Panc1 (cell line): Measurements from ENCODE around the gene GHITM. TPM values are rescaled to one million over a fixed set of nuclear protein-coding genes. Genes with fewer than 3 reads are reported as not detected.

ENCODE experiments used
- ATAC-seq: fragments of 200-7000 bp; cut with Tn5 transposase; 2 replicates; pipeline ENCODE4 v1.9.1; 2020; ENCODE audit warnings: mild to moderate bottlenecking, moderate library complexity
- BruUV-seq: library from RNA; stranded (reverse); fragments of 400-500 nt; replicated peaks from 2 replicates; lab custom pipeline; 2021; lab: Mats Ljungman, UMichigan
- CTCF ChIA-PET: fragments of 300-600 bp; sonication (Branson Sonifier 250); formaldehyde crosslinking; loops from one replicate; lab custom pipeline; 2022; ENCODE audit warnings: antibody characterized with exemption; lab: Charles Lee
- POLR2A ChIA-PET: fragments of 300-600 bp; sonication (Branson Sonifier 250); formaldehyde crosslinking; loops from one replicate; lab custom pipeline; 2022; ENCODE audit warnings: antibody characterized with exemption; lab: Charles Lee
- DNase-seq: peaks from one replicate; pipeline ENCODE4 v3.0.0-alpha.2; 2010; ENCODE audit warnings: low read depth, low spot score
- H3K27ac ChIP-seq: 2 replicates; pipeline ENCODE4 v1.5.1; 2011; ENCODE audit warnings: mild to moderate bottlenecking, low read length, inconsistent platforms
- H3K27me3 ChIP-seq: fragments of 200-500 bp; sonication (Bioruptor generic); 2 replicates; pipeline ENCODE4 v1.6.0; 2014; ENCODE audit warnings: low read length, inconsistent platforms; ENCODE audit not compliant: control insufficient read depth, insufficient read depth
- H3K36me3 ChIP-seq: fragments of 200-500 bp; sonication (Bioruptor generic); 2 replicates; pipeline ENCODE4 v1.5.1; 2014; ENCODE audit warnings: inconsistent platforms, mild to moderate bottlenecking, low read length, moderate library complexity; ENCODE audit not compliant: control insufficient read depth, insufficient read depth
- H3K4me1 ChIP-seq: 2 replicates; pipeline ENCODE4 v1.5.1; 2011; ENCODE audit warnings: inconsistent platforms, mild to moderate bottlenecking, low read length, moderate library complexity; ENCODE audit not compliant: control insufficient read depth, insufficient read depth
- H3K4me3 ChIP-seq, 2 experiments: 2 replicates each; pipeline ENCODE4 v1.5.1; 2011 to 2012; ENCODE audit warnings: low read depth in 2 of 2, low read length in 2 of 2, mild to moderate bottlenecking in 2 of 2, inconsistent platforms in 1 of 2, moderate library complexity in 1 of 2
- H3K9me3 ChIP-seq: fragments of 200-500 bp; sonication (Bioruptor generic); 2 replicates; pipeline ENCODE4 v1.5.1; 2014; ENCODE audit warnings: low read depth, mild to moderate bottlenecking, inconsistent platforms, low read length, moderate library complexity; ENCODE audit not compliant: control insufficient read depth, insufficient read depth
- POLR2AphosphoS5 ChIP-seq: IDR thresholded peaks from 2 replicates; pipeline ENCODE4 v1.6.1; 2012; ENCODE audit warnings: mild to moderate bottlenecking, low read depth, low read length, moderate library complexity
- SIN3A ChIP-seq: IDR thresholded peaks from 2 replicates; pipeline ENCODE4 v1.6.1; 2012; ENCODE audit warnings: low read depth, mild to moderate bottlenecking, low read length, moderate library complexity, borderline replicate concordance; ENCODE audit not compliant: insufficient read depth
- TCF7L2 ChIP-seq: IDR thresholded peaks from 2 replicates; pipeline ENCODE4 v1.6.1; 2011; ENCODE audit warnings: mild to moderate bottlenecking, low read depth, low read length, inconsistent platforms
- in situ Hi-C: cut with HindIII; loops from 2 replicates; pipeline ENCODE4 v1.10.0; 2016; ENCODE audit warnings: low sequenced_read_pairs, low pct_unique_long_range_greater_than_20kb
- intact Hi-C: fragments of 100-400 bp; cut with micrococcal nuclease; formaldehyde crosslinking; loops from one replicate; pipeline ENCODE4 v1.10.0; 2022; ENCODE audit not compliant: unreplicated experiment
- total RNA-seq: library from RNA; stranded (reverse); gene quantifications from one replicate; pipeline ENCODE4 v1.2.1, GENCODE V29; 2021; ENCODE audit not compliant: unreplicated experiment
- TF ChIP-seq, protein P1 (sequence below): fragments of 450-650 bp; IDR thresholded peaks from 2 replicates; pipeline ENCODE4 v1.5.1; 2017; ENCODE audit warnings: mild to moderate bottlenecking
- TF ChIP-seq, protein P2 (sequence below), 2 experiments: IDR thresholded peaks; 2 replicates each; pipeline ENCODE4 v1.6.1; 2011 to 2012; ENCODE audit warnings: low read depth in 2 of 2, control low read depth in 1 of 2, low read length in 1 of 2, mild to moderate bottlenecking in 1 of 2, moderate library complexity in 1 of 2; ENCODE audit not compliant: insufficient read depth in 1 of 2

The GHITM gene
- total RNA-seq, 1 experiment from 2014 or later = 188 TPM

DNA sequence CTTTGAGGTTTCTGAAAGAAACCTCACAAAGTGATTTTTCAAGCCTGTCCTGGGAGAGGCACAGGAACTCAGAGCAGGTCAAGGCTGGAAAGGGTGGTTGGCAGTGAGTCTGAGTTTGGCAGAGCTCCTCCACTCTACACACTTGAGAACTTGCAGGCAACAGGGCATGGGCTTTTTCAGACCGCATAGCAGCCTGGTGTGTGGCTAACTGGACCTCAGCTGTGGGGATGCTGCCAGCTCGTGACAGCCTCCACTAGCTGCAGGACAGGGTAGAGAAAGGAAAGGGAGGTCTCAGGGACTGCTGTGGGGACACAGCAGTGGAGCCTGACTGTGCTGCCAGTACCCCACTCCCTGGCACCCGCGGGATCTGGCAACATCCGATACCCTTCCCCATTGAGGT is 57.6 kb downstream of the GHITM start:
- BruUV-seq = no TSS peak
- Histone ChIP-seq H3K27ac (no peak overlapping the region), H3K4me1 (peaks cover 13% of the 10 kb centered on the region), H3K36me3 (no peaks in the 10 kb centered on the region), H3K9me3 (no peaks in the 10 kb centered on the region), H3K4me3 (no peak overlapping the region), H3K27me3 (peaks cover 40% of the 10 kb centered on the region)
- in situ Hi-C loops = no loop called here
- ATAC-seq = peak; percentile 39; the same call in 1 of the 2 replicates
- CTCF ChIA-PET = no interaction called here
- no peak for DNase-seq
- intact Hi-C loops = no loop called here
- TF ChIP-seq, protein P1, sequence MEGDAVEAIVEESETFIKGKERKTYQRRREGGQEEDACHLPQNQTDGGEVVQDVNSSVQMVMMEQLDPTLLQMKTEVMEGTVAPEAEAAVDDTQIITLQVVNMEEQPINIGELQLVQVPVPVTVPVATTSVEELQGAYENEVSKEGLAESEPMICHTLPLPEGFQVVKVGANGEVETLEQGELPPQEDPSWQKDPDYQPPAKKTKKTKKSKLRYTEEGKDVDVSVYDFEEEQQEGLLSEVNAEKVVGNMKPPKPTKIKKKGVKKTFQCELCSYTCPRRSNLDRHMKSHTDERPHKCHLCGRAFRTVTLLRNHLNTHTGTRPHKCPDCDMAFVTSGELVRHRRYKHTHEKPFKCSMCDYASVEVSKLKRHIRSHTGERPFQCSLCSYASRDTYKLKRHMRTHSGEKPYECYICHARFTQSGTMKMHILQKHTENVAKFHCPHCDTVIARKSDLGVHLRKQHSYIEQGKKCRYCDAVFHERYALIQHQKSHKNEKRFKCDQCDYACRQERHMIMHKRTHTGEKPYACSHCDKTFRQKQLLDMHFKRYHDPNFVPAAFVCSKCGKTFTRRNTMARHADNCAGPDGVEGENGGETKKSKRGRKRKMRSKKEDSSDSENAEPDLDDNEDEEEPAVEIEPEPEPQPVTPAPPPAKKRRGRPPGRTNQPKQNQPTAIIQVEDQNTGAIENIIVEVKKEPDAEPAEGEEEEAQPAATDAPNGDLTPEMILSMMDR = no peak
- TF ChIP-seq, protein P2, sequence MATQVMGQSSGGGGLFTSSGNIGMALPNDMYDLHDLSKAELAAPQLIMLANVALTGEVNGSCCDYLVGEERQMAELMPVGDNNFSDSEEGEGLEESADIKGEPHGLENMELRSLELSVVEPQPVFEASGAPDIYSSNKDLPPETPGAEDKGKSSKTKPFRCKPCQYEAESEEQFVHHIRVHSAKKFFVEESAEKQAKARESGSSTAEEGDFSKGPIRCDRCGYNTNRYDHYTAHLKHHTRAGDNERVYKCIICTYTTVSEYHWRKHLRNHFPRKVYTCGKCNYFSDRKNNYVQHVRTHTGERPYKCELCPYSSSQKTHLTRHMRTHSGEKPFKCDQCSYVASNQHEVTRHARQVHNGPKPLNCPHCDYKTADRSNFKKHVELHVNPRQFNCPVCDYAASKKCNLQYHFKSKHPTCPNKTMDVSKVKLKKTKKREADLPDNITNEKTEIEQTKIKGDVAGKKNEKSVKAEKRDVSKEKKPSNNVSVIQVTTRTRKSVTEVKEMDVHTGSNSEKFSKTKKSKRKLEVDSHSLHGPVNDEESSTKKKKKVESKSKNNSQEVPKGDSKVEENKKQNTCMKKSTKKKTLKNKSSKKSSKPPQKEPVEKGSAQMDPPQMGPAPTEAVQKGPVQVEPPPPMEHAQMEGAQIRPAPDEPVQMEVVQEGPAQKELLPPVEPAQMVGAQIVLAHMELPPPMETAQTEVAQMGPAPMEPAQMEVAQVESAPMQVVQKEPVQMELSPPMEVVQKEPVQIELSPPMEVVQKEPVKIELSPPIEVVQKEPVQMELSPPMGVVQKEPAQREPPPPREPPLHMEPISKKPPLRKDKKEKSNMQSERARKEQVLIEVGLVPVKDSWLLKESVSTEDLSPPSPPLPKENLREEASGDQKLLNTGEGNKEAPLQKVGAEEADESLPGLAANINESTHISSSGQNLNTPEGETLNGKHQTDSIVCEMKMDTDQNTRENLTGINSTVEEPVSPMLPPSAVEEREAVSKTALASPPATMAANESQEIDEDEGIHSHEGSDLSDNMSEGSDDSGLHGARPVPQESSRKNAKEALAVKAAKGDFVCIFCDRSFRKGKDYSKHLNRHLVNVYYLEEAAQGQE (IDR thresholded peaks at IDR 0.05; ENCODE audit: insufficient read depth in 1 of 2, low read depth in 2 of 2, low read length in 1 of 2) = no peak
- TF ChIP-seq TCF7L2 (no peak), SIN3A (no peak), POLR2AphosphoS5 (no peak)
- POLR2A ChIA-PET = no interaction called here

- BruUV-seq = no TSS peak
- H3K27me3 ChIP-seq = peaks cover 40% of the 10 kb centered on the region
- no peaks in the 10 kb centered on the region for H3K36me3 ChIP-seq
- TF ChIP-seq SIN3A (no peak), POLR2AphosphoS5 (no peak), TCF7L2 (no peak)
- TF ChIP-seq, protein P1 = no peak
- TF ChIP-seq, protein P2 (IDR thresholded peaks at IDR 0.05; ENCODE audit: insufficient read depth in 1 of 2, low read depth in 2 of 2, low read length in 1 of 2) = no peak
- intact Hi-C loops (no loop called here), in situ Hi-C loops (no loop called here)
- POLR2A ChIA-PET = no interaction called here
- H3K9me3 ChIP-seq = no peaks in the 10 kb centered on the region
- no peak overlapping the region for H3K27ac ChIP-seq
- ATAC-seq = no peak
- DNase-seq = no peak
- peaks cover 13% of the 10 kb centered on the region for H3K4me1 ChIP-seq
- H3K4me3 ChIP-seq = no peak overlapping the region
- CTCF ChIA-PET = no interaction called here
Observed at GRCh38 chr10:84197643-84198042, 58.3 kb downstream of the GHITM start.
